ENCODE results near the gene KCTD17. TPM values are rescaled to one million over a fixed set of nuclear protein-coding genes. Genes with fewer than 3 reads are reported as not detected.

Gene KCTD17
- total and polyA plus RNA-seq, 2 of the 13 experiments (the other 11 are each of a cell fraction or from before 2014, with no cell fraction given), result 5.3 to 11.7 TPM

DNA sequence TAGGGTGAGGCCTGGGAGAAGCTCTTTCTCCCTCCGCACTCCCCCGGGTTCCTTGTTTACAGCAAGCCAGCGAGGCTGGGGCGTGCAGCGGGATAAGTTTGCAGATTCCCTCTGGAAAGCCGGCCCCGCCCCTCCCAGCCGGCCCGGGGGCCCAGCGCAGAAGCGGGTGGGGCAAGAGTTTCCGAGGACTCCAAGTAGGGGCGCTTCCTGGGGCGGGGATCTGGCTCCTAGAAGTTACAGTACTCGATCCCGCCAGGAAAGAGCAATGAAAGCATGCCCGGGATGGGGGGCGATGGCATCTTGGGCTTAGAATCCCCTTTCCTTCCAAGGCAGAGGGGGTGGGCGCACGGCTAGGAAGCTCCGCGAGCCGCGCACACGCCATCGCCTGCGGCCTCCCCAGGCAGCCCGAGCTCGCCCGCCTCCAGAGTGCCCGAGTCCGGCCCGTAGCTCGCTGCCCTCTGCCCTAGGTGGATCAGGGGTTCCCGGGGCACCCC, 32.7 kb upstream of the KCTD17 start (continued):
- TF ChIP-seq SMC3 (IDR thresholded peaks at IDR 0.05; ENCODE audit: low read length), result no peak
- TF ChIP-seq, protein P1, sequence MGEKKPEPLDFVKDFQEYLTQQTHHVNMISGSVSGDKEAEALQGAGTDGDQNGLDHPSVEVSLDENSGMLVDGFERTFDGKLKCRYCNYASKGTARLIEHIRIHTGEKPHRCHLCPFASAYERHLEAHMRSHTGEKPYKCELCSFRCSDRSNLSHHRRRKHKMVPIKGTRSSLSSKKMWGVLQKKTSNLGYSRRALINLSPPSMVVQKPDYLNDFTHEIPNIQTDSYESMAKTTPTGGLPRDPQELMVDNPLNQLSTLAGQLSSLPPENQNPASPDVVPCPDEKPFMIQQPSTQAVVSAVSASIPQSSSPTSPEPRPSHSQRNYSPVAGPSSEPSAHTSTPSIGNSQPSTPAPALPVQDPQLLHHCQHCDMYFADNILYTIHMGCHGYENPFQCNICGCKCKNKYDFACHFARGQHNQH (CRISPR knock-in tag; IDR thresholded peaks at IDR 0.05), result peak; percentile 35; the same call in 1 of the 2 replicates
- TF ChIP-seq RFXANK (CRISPR knock-in tag; IDR thresholded peaks at IDR 0.05), result no peak
- TF ChIP-seq SP2 (CRISPR knock-in tag; IDR thresholded peaks at IDR 0.05), result no peak
- TF ChIP-seq, protein P2, sequence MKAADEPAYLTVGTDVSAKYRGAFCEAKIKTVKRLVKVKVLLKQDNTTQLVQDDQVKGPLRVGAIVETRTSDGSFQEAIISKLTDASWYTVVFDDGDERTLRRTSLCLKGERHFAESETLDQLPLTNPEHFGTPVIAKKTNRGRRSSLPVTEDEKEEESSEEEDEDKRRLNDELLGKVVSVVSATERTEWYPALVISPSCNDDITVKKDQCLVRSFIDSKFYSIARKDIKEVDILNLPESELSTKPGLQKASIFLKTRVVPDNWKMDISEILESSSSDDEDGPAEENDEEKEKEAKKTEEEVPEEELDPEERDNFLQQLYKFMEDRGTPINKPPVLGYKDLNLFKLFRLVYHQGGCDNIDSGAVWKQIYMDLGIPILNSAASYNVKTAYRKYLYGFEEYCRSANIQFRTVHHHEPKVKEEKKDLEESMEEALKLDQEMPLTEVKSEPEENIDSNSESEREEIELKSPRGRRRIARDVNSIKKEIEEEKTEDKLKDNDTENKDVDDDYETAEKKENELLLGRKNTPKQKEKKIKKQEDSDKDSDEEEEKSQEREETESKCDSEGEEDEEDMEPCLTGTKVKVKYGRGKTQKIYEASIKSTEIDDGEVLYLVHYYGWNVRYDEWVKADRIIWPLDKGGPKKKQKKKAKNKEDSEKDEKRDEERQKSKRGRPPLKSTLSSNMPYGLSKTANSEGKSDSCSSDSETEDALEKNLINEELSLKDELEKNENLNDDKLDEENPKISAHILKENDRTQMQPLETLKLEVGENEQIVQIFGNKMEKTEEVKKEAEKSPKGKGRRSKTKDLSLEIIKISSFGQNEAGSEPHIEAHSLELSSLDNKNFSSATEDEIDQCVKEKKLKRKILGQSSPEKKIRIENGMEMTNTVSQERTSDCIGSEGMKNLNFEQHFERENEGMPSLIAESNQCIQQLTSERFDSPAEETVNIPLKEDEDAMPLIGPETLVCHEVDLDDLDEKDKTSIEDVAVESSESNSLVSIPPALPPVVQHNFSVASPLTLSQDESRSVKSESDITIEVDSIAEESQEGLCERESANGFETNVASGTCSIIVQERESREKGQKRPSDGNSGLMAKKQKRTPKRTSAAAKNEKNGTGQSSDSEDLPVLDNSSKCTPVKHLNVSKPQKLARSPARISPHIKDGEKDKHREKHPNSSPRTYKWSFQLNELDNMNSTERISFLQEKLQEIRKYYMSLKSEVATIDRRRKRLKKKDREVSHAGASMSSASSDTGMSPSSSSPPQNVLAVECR (CRISPR knock-in tag; IDR thresholded peaks at IDR 0.05; ENCODE audit: borderline replicate concordance), result peak; percentile 63; the same call in 1 of the 2 replicates
- 0 out of 2 replicates have a peak, but pooled peaks have one; percentile 50 for TF ChIP-seq ZNF737 (CRISPR knock-in tag; IDR thresholded peaks at IDR 0.05; ENCODE audit: borderline replicate concordance)
- TF ChIP-seq MAZ (IDR thresholded peaks at IDR 0.05; ENCODE audit: borderline replicate concordance, low read depth, low read length), result 0 out of 2 replicates have a peak, but pooled peaks have one; percentile 33
- no peak for TF ChIP-seq MAZ (CRISPR knock-in tag; IDR thresholded peaks at IDR 0.05; ENCODE audit: low read depth)
- TF ChIP-seq RCOR2 (CRISPR knock-in tag; IDR thresholded peaks at IDR 0.05), result no peak
- no peak for TF ChIP-seq GATAD2A (CRISPR knock-in tag; IDR thresholded peaks at IDR 0.05)
- TF ChIP-seq ZBTB7B (CRISPR knock-in tag; IDR thresholded peaks at IDR 0.05), result peak; percentile 56; the same call in 1 of the 2 replicates
- TF ChIP-seq ZNF709 (CRISPR knock-in tag; IDR thresholded peaks at IDR 0.05), result 0 out of 2 replicates have a peak, but pooled peaks have one; percentile 73
- TF ChIP-seq, protein P3, sequence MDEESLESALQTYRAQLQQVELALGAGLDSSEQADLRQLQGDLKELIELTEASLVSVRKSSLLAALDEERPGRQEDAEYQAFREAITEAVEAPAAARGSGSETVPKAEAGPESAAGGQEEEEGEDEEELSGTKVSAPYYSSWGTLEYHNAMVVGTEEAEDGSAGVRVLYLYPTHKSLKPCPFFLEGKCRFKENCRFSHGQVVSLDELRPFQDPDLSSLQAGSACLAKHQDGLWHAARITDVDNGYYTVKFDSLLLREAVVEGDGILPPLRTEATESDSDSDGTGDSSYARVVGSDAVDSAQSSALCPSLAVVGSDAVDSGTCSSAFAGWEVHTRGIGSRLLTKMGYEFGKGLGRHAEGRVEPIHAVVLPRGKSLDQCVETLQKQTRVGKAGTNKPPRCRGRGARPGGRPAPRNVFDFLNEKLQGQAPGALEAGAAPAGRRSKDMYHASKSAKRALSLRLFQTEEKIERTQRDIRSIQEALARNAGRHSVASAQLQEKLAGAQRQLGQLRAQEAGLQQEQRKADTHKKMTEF (CRISPR knock-in tag; IDR thresholded peaks at IDR 0.05), result peak; percentile 45
- TF ChIP-seq SOX13 (IDR thresholded peaks at IDR 0.05), result no peak
- TF ChIP-seq SOX13 (CRISPR knock-in tag; conservative IDR thresholded peaks at IDR 0.05 in 1 of 2, IDR thresholded peaks at IDR 0.05 in 1 of 2), result no peak
- TF ChIP-seq, protein P4, sequence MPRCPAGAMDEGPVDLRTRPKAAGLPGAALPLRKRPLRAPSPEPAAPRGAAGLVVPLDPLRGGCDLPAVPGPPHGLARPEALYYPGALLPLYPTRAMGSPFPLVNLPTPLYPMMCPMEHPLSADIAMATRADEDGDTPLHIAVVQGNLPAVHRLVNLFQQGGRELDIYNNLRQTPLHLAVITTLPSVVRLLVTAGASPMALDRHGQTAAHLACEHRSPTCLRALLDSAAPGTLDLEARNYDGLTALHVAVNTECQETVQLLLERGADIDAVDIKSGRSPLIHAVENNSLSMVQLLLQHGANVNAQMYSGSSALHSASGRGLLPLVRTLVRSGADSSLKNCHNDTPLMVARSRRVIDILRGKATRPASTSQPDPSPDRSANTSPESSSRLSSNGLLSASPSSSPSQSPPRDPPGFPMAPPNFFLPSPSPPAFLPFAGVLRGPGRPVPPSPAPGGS (CRISPR knock-in tag; IDR thresholded peaks at IDR 0.05), result 0 out of 2 replicates have a peak, but pooled peaks have one; percentile 25
- TF ChIP-seq ELF1 (CRISPR knock-in tag; IDR thresholded peaks at IDR 0.05), result 0 out of 2 replicates have a peak, but pooled peaks have one; percentile 14
- TF ChIP-seq AGO2 (optimal IDR thresholded peaks at IDR 0.05; ENCODE audit: low read depth, low read length), result peak; percentile 67
- TF ChIP-seq ZZZ3 (CRISPR knock-in tag; IDR thresholded peaks at IDR 0.05; ENCODE audit: borderline replicate concordance), result no peak
